Peyer's patch (tissue), 4 donors: ENCODE data around the gene RILP. TPM values are rescaled to one million over a fixed set of nuclear protein-coding genes. Genes with fewer than 3 reads are reported as not detected.
A peak's percentile ranks its signal among the peaks of the same experiment; 100 is the strongest.

Experiments used
- DNase-seq, 3 donors: peaks; one replicate each; pipeline ENCODE4 v3.0.0-alpha.2; 2017 to 2019
- H3K27ac ChIP-seq, 4 donors: fragments of 200-600 bp; sonication (generic); one replicate each; pipeline ENCODE4 v1.5.1; 2016 to 2019
- H3K27me3 ChIP-seq, 2 donors: fragments of 200-600 bp; sonication (generic); one replicate each; pipeline ENCODE4 v1.5.1; 2019
- H3K36me3 ChIP-seq, 3 donors: fragments of 200-600 bp; sonication (generic); one replicate each; pipeline ENCODE4 v1.5.1; 2016 to 2019
- H3K4me1 ChIP-seq, 4 donors: fragments of 200-600 bp; sonication (generic); one replicate each; pipeline ENCODE4 v1.5.1; 2016 to 2019
- H3K4me3 ChIP-seq, 4 donors: fragments of 200-600 bp; sonication (generic); 1 replicate in 3 of 4; 2 replicates in 1 of 4; pipeline ENCODE4 v1.5.1; 2016 to 2019; ENCODE audit warnings: mild to moderate bottlenecking in 1 of 4
- H3K9me3 ChIP-seq, 4 donors: fragments of 200-600 bp; sonication (generic); one replicate each; pipeline ENCODE4 v1.5.1; 2016 to 2019; ENCODE audit warnings: mild to moderate bottlenecking in 1 of 4
- POLR2A ChIP-seq, 2 donors: fragments of 450-650 bp; IDR thresholded peaks; one replicate each; pipeline ENCODE4 v1.5.1; 2017; ENCODE audit warnings: antibody characterized with exemption in 2 of 2, mild to moderate bottlenecking in 2 of 2, moderate library complexity in 2 of 2
- total RNA-seq, 4 donors: library from RNA; depleted of rRNA; stranded (reverse); fragments of >200 nt; gene quantifications; one replicate each; pipeline ENCODE4 v1.1.0, GENCODE V29; 2016
- TF ChIP-seq, protein P1 (sequence below), 6 experiments: fragments of 450-650 bp in 4 of 6; fragments of 200-600 bp in 2 of 6; sonication (generic) in 1 of 6; IDR thresholded peaks; one replicate each; pipeline ENCODE4 v1.5.1; 2017 to 2019; ENCODE audit warnings: antibody characterized with exemption in 6 of 6, mild to moderate bottlenecking in 3 of 6, moderate library complexity in 1 of 6

Gene RILP
- total RNA-seq, 4 donors from 2014 or later = 29.7 to 173 (median 92.3) TPM

DNA sequence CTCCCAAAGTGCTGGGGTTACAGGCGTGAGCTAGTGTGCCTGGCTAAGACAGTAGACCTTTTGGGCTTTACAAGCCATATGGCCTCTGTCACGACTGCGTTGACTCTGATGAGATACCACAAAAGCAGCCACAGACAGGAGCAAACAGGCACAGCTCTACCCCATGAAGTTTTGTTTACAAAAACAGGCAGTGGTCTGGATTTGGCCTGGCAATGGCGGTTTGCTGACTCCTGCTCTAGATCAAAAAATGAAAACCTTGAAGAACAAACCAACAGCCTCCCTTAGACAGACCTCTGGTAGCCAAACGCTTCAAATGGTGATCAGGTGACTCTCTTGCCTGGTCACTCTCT, 41.7 kb downstream of the RILP start:
- peaks cover 0 to 10% (median 0%) of the 10 kb centered on the region in 3 donors for H3K36me3 ChIP-seq
- H3K4me1 ChIP-seq = peaks cover 0 to 8% (median 4%) of the 10 kb centered on the region in 4 donors
- no peak overlapping the region for H3K4me3 ChIP-seq
- DNase-seq = no peak
- H3K27me3 ChIP-seq = no peaks in the 10 kb centered on the region
- TF ChIP-seq, protein P1, sequence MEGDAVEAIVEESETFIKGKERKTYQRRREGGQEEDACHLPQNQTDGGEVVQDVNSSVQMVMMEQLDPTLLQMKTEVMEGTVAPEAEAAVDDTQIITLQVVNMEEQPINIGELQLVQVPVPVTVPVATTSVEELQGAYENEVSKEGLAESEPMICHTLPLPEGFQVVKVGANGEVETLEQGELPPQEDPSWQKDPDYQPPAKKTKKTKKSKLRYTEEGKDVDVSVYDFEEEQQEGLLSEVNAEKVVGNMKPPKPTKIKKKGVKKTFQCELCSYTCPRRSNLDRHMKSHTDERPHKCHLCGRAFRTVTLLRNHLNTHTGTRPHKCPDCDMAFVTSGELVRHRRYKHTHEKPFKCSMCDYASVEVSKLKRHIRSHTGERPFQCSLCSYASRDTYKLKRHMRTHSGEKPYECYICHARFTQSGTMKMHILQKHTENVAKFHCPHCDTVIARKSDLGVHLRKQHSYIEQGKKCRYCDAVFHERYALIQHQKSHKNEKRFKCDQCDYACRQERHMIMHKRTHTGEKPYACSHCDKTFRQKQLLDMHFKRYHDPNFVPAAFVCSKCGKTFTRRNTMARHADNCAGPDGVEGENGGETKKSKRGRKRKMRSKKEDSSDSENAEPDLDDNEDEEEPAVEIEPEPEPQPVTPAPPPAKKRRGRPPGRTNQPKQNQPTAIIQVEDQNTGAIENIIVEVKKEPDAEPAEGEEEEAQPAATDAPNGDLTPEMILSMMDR (IDR thresholded peaks at IDR 0.05) = no peak
- no peak for TF ChIP-seq POLR2A (IDR thresholded peaks at IDR 0.05)
- H3K27ac ChIP-seq = peak overlapping the region; percentile 8 to 55 (median 28)
- no peaks in the 10 kb centered on the region for H3K9me3 ChIP-seq

DNA sequence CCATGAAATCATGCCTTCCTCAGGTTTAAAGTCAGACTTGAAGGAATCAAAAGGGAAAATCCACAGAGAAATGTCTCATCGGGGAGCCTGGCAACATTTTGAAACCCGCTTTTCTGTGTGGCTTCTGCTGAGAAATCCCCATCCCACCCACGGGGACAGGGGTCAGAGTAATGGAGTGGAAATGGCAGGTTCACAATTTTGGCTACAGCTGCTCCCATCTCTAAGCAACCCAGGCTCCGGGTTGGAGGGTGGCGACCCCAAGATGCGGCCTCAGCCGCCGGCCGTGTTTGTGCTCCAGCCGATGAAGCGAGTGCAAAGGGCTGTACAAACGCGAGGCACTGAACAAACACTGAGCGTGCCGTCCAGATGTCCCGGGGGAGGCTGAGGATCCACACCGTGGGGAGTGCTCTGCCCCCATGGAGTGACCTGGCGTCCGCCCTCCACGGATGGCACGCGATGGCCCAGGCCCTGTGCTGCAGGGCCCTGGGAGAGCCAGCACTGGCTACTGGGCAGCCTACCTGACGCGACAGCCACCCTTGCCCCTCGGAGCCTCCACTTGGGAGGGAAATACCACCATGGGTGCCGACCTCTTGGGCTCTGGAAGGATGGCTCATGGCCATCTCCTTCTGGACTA, 43.2 kb downstream of the RILP start:
- TF ChIP-seq, protein P1 (IDR thresholded peaks at IDR 0.05) = no peak
- no peak for TF ChIP-seq POLR2A (IDR thresholded peaks at IDR 0.05)
- H3K27me3 ChIP-seq = no peaks in the 10 kb centered on the region
- DNase-seq = no peak
- H3K4me1 ChIP-seq = peaks cover 0 to 8% (median 4%) of the 10 kb centered on the region in 4 donors
- H3K36me3 ChIP-seq = peaks cover 0 to 7% (median 0%) of the 10 kb centered on the region in 3 donors
- peak overlapping the region; percentile 3 to 55 (median 24) for H3K27ac ChIP-seq
- no peak overlapping the region for H3K4me3 ChIP-seq
- H3K9me3 ChIP-seq = no peaks in the 10 kb centered on the region

DNA sequence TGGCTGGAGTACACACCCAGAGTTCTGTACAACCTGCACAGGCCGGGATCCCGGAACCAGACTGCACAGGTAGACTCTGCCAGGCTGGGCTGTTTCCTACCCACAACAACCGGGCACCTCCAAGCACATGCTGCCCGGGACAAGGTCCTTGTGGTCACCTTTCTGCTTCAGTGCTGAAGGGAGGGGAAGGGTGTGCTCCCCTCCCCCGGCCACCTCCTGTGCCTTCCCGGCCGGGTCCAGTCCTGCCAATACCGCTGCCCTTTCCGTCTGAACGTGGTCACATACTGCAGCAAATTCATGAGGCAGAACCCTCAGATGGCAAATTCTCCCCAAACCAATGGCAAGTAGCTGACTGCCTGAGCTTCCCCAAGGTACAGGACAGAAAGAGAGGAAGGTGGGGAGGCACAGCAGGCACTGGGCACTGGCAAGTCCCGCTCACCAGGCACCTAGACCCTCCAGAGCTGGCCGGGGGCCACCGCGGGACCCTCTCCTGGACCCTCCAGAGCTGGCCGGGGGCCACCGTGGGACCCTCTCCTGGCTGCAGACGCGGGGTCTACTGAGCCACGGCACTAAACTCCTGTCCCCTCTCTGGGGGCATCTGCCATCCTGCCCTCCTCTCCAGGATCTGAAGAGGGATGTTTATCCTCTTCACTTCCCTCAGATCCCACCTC, 43.9 kb downstream of the RILP start:
- no peaks in the 10 kb centered on the region for H3K9me3 ChIP-seq
- no peaks in the 10 kb centered on the region for H3K27me3 ChIP-seq
- no peak for TF ChIP-seq POLR2A (IDR thresholded peaks at IDR 0.05)
- TF ChIP-seq, protein P1 (IDR thresholded peaks at IDR 0.05) = no peak
- peak overlapping the region in 2 of 4 donors; percentile 8 to 55 for H3K27ac ChIP-seq
- peaks cover 0 to 7% (median 0%) of the 10 kb centered on the region in 3 donors for H3K36me3 ChIP-seq
- DNase-seq = no peak
- peaks cover 0 to 8% (median 4%) of the 10 kb centered on the region in 4 donors for H3K4me1 ChIP-seq
- no peak overlapping the region for H3K4me3 ChIP-seq

DNA sequence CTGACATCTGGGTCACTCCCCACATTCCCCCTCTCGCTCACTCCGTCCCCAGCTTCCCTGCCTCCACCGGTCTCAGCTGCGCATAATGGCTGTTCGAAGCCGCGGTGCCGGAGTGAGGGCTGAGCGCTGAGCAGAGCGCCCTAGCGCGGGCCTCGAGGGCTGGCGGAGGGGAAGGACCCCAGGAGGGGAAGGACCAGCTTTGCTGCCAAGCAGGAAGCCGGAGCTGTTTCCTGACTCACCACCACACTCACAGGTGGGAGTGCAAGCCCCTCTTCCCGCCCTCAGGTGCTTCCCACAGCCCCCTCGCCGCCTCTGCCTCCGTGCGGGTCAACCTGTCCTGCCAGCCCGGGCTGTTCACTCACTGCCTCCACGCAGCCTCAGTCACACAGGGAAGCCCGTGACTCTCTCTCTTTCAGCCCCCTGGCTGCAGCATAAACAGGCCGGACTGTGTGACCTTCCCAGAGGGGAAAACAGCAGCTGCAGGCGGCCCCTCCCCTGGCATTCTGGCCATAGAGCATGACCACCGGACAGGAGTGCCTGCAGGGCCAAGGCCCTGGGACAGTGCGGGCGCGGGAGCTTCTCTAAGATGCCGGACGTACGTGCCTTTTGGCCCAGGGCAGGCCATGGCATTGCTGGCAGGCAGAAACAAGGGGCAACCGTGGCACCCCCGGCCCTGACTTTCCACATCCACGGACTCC, 44.7 kb downstream of the RILP start:
- Histone ChIP-seq H3K4me3 (no peak overlapping the region), H3K36me3 (peaks cover 0 to 7% (median 0%) of the 10 kb centered on the region in 3 donors), H3K9me3 (no peaks in the 10 kb centered on the region), H3K27me3 (no peaks in the 10 kb centered on the region), H3K4me1 (peaks cover 0 to 8% (median 4%) of the 10 kb centered on the region in 4 donors), H3K27ac (no peak overlapping the region)
- no peak for DNase-seq
- TF ChIP-seq POLR2A (IDR thresholded peaks at IDR 0.05) = no peak
- TF ChIP-seq, protein P1 (IDR thresholded peaks at IDR 0.05) = no peak

DNA sequence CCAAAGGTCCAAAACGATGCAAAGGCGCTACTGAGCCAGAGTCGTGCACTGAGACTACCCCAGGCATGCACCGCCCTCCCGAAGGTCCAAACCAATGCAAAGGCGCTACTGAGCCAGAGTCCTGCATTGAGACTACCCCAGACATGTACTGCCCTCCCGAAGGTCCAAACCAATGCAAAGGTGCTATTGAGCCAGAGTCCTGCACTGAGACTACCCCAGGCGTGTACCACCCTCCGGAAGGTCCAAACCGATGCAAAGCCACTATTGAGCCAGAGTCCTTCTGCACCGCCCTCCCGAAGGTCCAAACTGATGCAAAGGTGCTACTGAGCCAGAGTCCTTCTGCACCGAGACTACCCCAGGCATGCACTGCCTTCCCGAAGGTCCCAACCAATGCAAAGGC, 48.1 kb downstream of the RILP start:
- Histone ChIP-seq H3K9me3 (no peaks in the 10 kb centered on the region), H3K4me3 (no peak overlapping the region), H3K36me3 (peaks cover 0 to 7% (median 0%) of the 10 kb centered on the region in 3 donors), H3K27me3 (no peaks in the 10 kb centered on the region), H3K27ac (no peak overlapping the region), H3K4me1 (no peaks in the 10 kb centered on the region)
- TF ChIP-seq, protein P1 (IDR thresholded peaks at IDR 0.05) = no peak
- TF ChIP-seq POLR2A (IDR thresholded peaks at IDR 0.05) = no peak
- no peak for DNase-seq
